HepG2 (cell line): Measurements from ENCODE around the gene RNU6-1. TPM values are rescaled to one million over a fixed set of nuclear protein-coding genes. Genes with fewer than 3 reads are reported as not detected.

Source experiments
- ATAC-seq: fragments of 200-7000 bp; cut with Tn5 transposase; 3 replicates; pipeline ENCODE4 v1.9.1; 2020; ENCODE audit warnings: mild to moderate bottlenecking, moderate library complexity
- BruUV-seq: library from RNA; stranded (reverse); fragments of 400-500 nt; replicated peaks from 2 replicates; lab custom pipeline; 2021; lab: Mats Ljungman, UMichigan
- CTCF ChIA-PET: fragments of 300-600 bp; formaldehyde crosslinking; extraction: SDS; loops from one replicate; lab custom pipeline; 2021; ENCODE audit warnings: low total read pairs, inconsistent platforms, low intra/inter-chr PET ratio; lab: Yijun Ruan, JAX
- POLR2A ChIA-PET: fragments of 350-600 bp; sonication (Branson Sonifier 250); formaldehyde crosslinking; loops from one replicate; lab custom pipeline; 2020; ENCODE audit warnings: antibody characterized with exemption, inconsistent platforms; lab: Yijun Ruan, JAX
- DNase-seq: peaks from one replicate; pipeline ENCODE4 v3.0.0-alpha.2; 2015; ENCODE audit warnings: low spot score
- FAIRE-seq: peaks from 3 replicates; lab custom pipeline; 2011; peaks lifted over from hg19 to GRCh38; lab: Jason Lieb, UNC
- H2AFZ ChIP-seq: one replicate; pipeline ENCODE4 v1.6.1; 2011; ENCODE audit warnings: low read length, inconsistent platforms
- H3K27ac ChIP-seq: fragments of 300-600 bp; 3 replicates; pipeline ENCODE4 v1.8.0; 2011; ENCODE audit warnings: mixed run types, mild to moderate bottlenecking, mixed read lengths, low read length, inconsistent platforms; ENCODE audit not compliant: insufficient read depth; ENCODE audit errors: extremely low read length
- H3K27me3 ChIP-seq, 2 experiments: fragments of 200-600 bp in 1 of 2; 2 replicates in 1 of 2; 3 replicates in 1 of 2; pipeline versions ENCODE4 v1.6.0 to v1.8.0; 2011; ENCODE audit warnings: low read length in 2 of 2, mild to moderate bottlenecking in 2 of 2, moderate library complexity in 2 of 2, inconsistent platforms in 1 of 2; ENCODE audit not compliant: insufficient read depth in 2 of 2, control insufficient read depth in 1 of 2
- H3K36me3 ChIP-seq, 2 experiments: fragments of 200-600 bp in 1 of 2; replicated peaks in 1 of 2; 2 replicates in 1 of 2; 3 replicates in 1 of 2; pipeline versions ENCODE4 v1.5.1 to v1.8.0; 2011; ENCODE audit warnings: low read length in 2 of 2, inconsistent platforms in 1 of 2; ENCODE audit not compliant: insufficient read depth in 2 of 2, control insufficient read depth in 1 of 2
- H3K4me1 ChIP-seq: 2 replicates; pipeline ENCODE4 v1.5.1; 2012; ENCODE audit warnings: low read length, inconsistent platforms; ENCODE audit not compliant: insufficient read depth
- H3K4me2 ChIP-seq: 2 replicates; pipeline ENCODE4 v1.6.0; 2011; ENCODE audit warnings: low read depth, low read length, inconsistent platforms
- H3K4me3 ChIP-seq, 3 experiments: fragments of 200-600 bp in 1 of 3; sonication (generic), shearing (Covaris generic) in 1 of 3; replicated peaks in 1 of 3; 2 replicates each; pipeline ENCODE4 v1.5.1; 2011 to 2016; ENCODE audit warnings: low read length in 3 of 3, inconsistent platforms in 2 of 3, low read depth in 2 of 3, mild to moderate bottlenecking in 2 of 3, control low read depth in 1 of 3, mixed read lengths in 1 of 3; ENCODE audit not compliant: insufficient read depth in 1 of 3
- H3K79me2 ChIP-seq: one replicate; pipeline ENCODE4 v1.6.1; 2011; ENCODE audit warnings: low read length, inconsistent platforms; ENCODE audit not compliant: insufficient read depth
- H3K9ac ChIP-seq: 2 replicates; pipeline ENCODE4 v1.6.0; 2011; ENCODE audit warnings: mild to moderate bottlenecking, low read depth, low read length, inconsistent platforms; ENCODE audit not compliant: insufficient read depth
- H3K9me3 ChIP-seq: 2 replicates; pipeline ENCODE4 v1.5.1; 2012; ENCODE audit warnings: mild to moderate bottlenecking, low read length
- H4K20me1 ChIP-seq: 2 replicates; pipeline ENCODE4 v1.6.0; 2011; ENCODE audit warnings: inconsistent platforms, mild to moderate bottlenecking, low read length, moderate library complexity; ENCODE audit not compliant: insufficient read depth
- ATF2 ChIP-seq: sonication (generic); formaldehyde crosslinking; IDR thresholded peaks from 2 replicates; pipeline ENCODE4 v1.4.0; 2020; ENCODE audit warnings: missing genetic modification reagents
- FOXJ3 ChIP-seq: sonication (generic); formaldehyde crosslinking; IDR thresholded peaks from 2 replicates; pipeline ENCODE4 v1.4.0; 2020; ENCODE audit warnings: missing genetic modification reagents, mild to moderate bottlenecking, borderline replicate concordance
- NCOA5 ChIP-seq: sonication (generic); formaldehyde crosslinking; IDR thresholded peaks from 2 replicates; pipeline ENCODE4 v1.4.0; 2020; ENCODE audit warnings: missing genetic modification reagents
- PPARG ChIP-seq: conservative IDR thresholded peaks from 2 replicates; pipeline ENCODE4 v1.6.1; 2016; ENCODE audit warnings: missing biosample characterization, missing genetic modification reagents
- ZNF414 ChIP-seq: sonication (generic); formaldehyde crosslinking; IDR thresholded peaks from 2 replicates; pipeline ENCODE4 v1.5.0; 2020; ENCODE audit warnings: missing genetic modification reagents
- ZNF569 ChIP-seq: sonication (generic); formaldehyde crosslinking; IDR thresholded peaks from 2 replicates; pipeline ENCODE4 v1.5.0; 2020; ENCODE audit warnings: mild to moderate bottlenecking, missing genetic modification reagents, moderate library complexity, borderline replicate concordance
- ZNF883 ChIP-seq: sonication (generic); formaldehyde crosslinking; IDR thresholded peaks from 2 replicates; pipeline ENCODE4 v1.5.1; 2020; ENCODE audit warnings: mild to moderate bottlenecking, missing genetic modification reagents; ENCODE audit errors: not compliant biosample characterization
- WGBS: methylation state at CpG from one replicate; pipeline ENCODE4 v1.1.6; 2017; ENCODE audit warnings: low lambda C conversion rate; 5-methylcytosine and 5-hydroxymethylcytosine counted together
- in situ Hi-C: cut with HindIII; loops from 2 replicates; pipeline ENCODE4 v1.10.0; 2017; ENCODE audit warnings: low pct_unique_long_range_greater_than_20kb; ENCODE audit not compliant: extremely low pct_ligation_motif_present
- intact Hi-C: fragments of 100-400 bp; cut with micrococcal nuclease; formaldehyde crosslinking; loops from one replicate; pipeline ENCODE4 v1.10.0; 2022; ENCODE audit not compliant: unreplicated experiment
- polyA plus RNA-seq, 8 experiments: library from polyadenylated mRNA; depleted of rRNA in 3 of 8; stranded (reverse) in 7 of 8; unstranded in 1 of 8; fragments of >200 nt; fragmentation: Illumina TruSeq in 4 of 8; extraction: Trizol in 4 of 8; gene quantifications; 2 replicates each; pipeline versions ENCODE4 v1.2.1 to v1.2.3, GENCODE V29; 2011 to 2016; ENCODE audit warnings: low read depth in 4 of 8, missing spikeins in 1 of 8, mixed read lengths in 1 of 8; ENCODE audit not compliant: insufficient read depth in 1 of 8
- total RNA-seq, 5 experiments: library from RNA; depleted of rRNA; stranded (reverse); fragments of >200 nt; fragmentation: Illumina TruSeq; extraction: Trizol; gene quantifications; 2 replicates each; pipeline ENCODE4 v1.2.3, GENCODE V29; 2016; ENCODE audit warnings: low read depth in 1 of 5

The RNU6-1 gene
- total and polyA plus RNA-seq, 2 of the 13 experiments (the other 11 are each of a cell fraction or from before 2014, with no cell fraction given) = under 0.01 TPM; not detected in 1

- ATAC-seq (no peak), DNase-seq (no peak), FAIRE-seq (no peak)
- Histone ChIP-seq H3K27ac (no peak overlapping the region), H3K27me3 (no peaks in the 10 kb centered on the region), H3K9ac (no peak overlapping the region), H3K9me3 (no peaks in the 10 kb centered on the region), H3K4me2 (peak overlapping the region; percentile 82), H3K4me3 (0 out of 6 replicates have a peak overlapping the region, but pooled peaks of 1 of the 3 experiments have one; percentile 47), H3K36me3 (no peaks in the 10 kb centered on the region), H2AFZ (no peak overlapping the region), H4K20me1 (no peaks in the 10 kb centered on the region), H3K4me1 (peaks cover 52% of the 10 kb centered on the region), H3K79me2 (no peaks in the 10 kb centered on the region)
- intact Hi-C loops = no loop called here
- in situ Hi-C loops = no loop called here
- WGBS = 45% methylated on average over 7 of the region's 7 CpGs
- CTCF ChIA-PET = no interaction called here
- POLR2A ChIA-PET = interaction anchor here (0.8 to 1.5 kb wide), 3 partner anchors 7 to 11 kb away, joined by 3 to 6 read pairs (median 4); no protein-coding TSS in a partner anchor
- TF ChIP-seq NCOA5 (CRISPR knock-in tag) (no peak), ZNF414 (CRISPR knock-in tag) (no peak), PPARG (no peak), ATF2 (CRISPR knock-in tag) (no peak)
- BruUV-seq = no TSS peak
Measured at GRCh38 chr15:67850336-67850735, 10.5 kb upstream of the RNU6-1 start.

- peaks cover 55% of the 10 kb centered on the region for H3K4me1 ChIP-seq
- H3K36me3 ChIP-seq = no peaks in the 10 kb centered on the region
- intact Hi-C loops (no loop called here), in situ Hi-C loops (no loop called here)
- H3K27me3 ChIP-seq = no peaks in the 10 kb centered on the region
- TF ChIP-seq ZNF883 (CRISPR knock-in tag) = no peak
- no peak for TF ChIP-seq ZNF569 (CRISPR knock-in tag)
- TF ChIP-seq FOXJ3 = no peak
- POLR2A ChIA-PET = no interaction called here
- no peaks in the 10 kb centered on the region for H3K9me3 ChIP-seq
- WGBS = 96% methylated on average over 1 of the region's 1 CpG
- BruUV-seq = no TSS peak
- CTCF ChIA-PET = no interaction called here
- DNase-seq = no peak
- no peak overlapping the region for H3K4me3 ChIP-seq
- H3K9ac ChIP-seq = no peak overlapping the region
- H3K4me2 ChIP-seq = no peak overlapping the region
- FAIRE-seq = no peak
- no peaks in the 10 kb centered on the region for H4K20me1 ChIP-seq
- no peak for ATAC-seq
- no peaks in the 10 kb centered on the region for H3K79me2 ChIP-seq
- no peak overlapping the region for H2AFZ ChIP-seq
- no peak overlapping the region for H3K27ac ChIP-seq
Measured at GRCh38 chr15:67849538-67849937, 9.7 kb upstream of the RNU6-1 start.
